Measurements from ENCODE around the gene WARS2.
A peak's percentile ranks its signal among the peaks of the same experiment; 100 is the strongest.

Gene WARS2

GRCh38 chr1:118993700-118994026 is 146.8 kb downstream of the WARS2 start:
- H3K27me3 Mint-ChIP-seq (ENCODE audit: low read depth) = peaks cover 97% of the 10 kb centered on the region
- TF ChIP-seq, protein P1, sequence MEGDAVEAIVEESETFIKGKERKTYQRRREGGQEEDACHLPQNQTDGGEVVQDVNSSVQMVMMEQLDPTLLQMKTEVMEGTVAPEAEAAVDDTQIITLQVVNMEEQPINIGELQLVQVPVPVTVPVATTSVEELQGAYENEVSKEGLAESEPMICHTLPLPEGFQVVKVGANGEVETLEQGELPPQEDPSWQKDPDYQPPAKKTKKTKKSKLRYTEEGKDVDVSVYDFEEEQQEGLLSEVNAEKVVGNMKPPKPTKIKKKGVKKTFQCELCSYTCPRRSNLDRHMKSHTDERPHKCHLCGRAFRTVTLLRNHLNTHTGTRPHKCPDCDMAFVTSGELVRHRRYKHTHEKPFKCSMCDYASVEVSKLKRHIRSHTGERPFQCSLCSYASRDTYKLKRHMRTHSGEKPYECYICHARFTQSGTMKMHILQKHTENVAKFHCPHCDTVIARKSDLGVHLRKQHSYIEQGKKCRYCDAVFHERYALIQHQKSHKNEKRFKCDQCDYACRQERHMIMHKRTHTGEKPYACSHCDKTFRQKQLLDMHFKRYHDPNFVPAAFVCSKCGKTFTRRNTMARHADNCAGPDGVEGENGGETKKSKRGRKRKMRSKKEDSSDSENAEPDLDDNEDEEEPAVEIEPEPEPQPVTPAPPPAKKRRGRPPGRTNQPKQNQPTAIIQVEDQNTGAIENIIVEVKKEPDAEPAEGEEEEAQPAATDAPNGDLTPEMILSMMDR (IDR thresholded peaks at IDR 0.05; ENCODE audit: unreplicated experiment in 3 of 3) = no peak
- H3K9me3 Mint-ChIP-seq = no peaks in the 10 kb centered on the region
- H3K27ac Mint-ChIP-seq = no peak overlapping the region
- H3K36me3 Mint-ChIP-seq (ENCODE audit: low read depth) = no peaks in the 10 kb centered on the region
- H3K4me1 Mint-ChIP-seq = peaks cover 33% of the 10 kb centered on the region
- peak overlapping the region; percentile 18 to 46 (median 43) for H3K4me3 Mint-ChIP-seq

DNA sequence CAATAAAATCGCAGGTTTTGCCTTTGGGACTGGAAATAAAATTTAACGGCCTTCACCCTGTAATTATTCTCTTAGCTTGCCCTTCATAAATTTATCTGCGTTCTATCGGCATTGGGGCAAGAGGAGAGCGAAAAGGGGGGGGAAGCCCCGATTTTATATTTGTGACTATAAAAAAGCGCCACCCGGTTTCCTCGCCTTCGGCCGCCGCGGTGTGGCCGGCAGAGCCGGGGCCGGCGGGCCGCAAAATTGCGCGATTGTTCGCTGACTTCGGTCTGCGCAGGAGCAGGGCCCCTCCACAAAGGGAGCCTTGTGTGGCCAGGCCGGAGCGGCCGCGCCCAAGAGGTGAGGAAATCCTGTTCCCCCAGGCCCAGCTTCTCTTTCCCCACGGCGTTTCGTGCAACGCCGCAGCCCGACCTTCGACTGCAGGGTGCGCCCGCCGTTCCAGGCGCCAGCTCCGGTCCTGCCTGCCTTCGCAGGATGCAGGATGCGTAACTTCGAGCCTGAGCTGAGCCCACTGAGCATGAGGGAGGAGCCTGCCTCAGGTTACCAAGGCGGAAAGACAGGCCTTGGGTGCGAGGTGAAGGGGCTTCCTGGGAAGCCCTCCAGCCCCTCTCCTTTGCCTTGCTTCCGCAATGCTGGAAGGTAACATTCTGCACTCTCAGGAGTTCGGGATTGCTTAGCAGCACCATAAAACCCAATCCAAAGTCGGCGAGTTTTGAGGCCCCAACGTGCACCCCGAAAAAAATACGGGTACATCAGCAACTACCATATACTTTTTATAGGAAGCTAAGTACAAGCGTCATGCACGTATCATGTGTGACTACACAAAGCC is 147.4 kb downstream of the WARS2 start:
- peak overlapping the region in 1 of 3 experiments; percentile 56 for H3K4me3 Mint-ChIP-seq
- TF ChIP-seq, protein P1 (IDR thresholded peaks at IDR 0.05; ENCODE audit: unreplicated experiment in 3 of 3) = no peak
- no peaks in the 10 kb centered on the region for H3K9me3 Mint-ChIP-seq
- H3K36me3 Mint-ChIP-seq (ENCODE audit: low read depth) = no peaks in the 10 kb centered on the region
- H3K27me3 Mint-ChIP-seq (ENCODE audit: low read depth) = peaks cover 97% of the 10 kb centered on the region
- no peak overlapping the region for H3K27ac Mint-ChIP-seq
- H3K4me1 Mint-ChIP-seq = peaks cover 33% of the 10 kb centered on the region

- H3K27ac Mint-ChIP-seq = peak overlapping the region in 1 of 3 experiments; percentile 41
- peak overlapping the region in 2 of 3 experiments; percentile 46 to 48 for H3K4me3 Mint-ChIP-seq
- no peaks in the 10 kb centered on the region for H3K9me3 Mint-ChIP-seq
- TF ChIP-seq, protein P1 (IDR thresholded peaks at IDR 0.05; ENCODE audit: unreplicated experiment in 3 of 3) = no peak
- no peaks in the 10 kb centered on the region for H3K36me3 Mint-ChIP-seq (ENCODE audit: low read depth)
- peaks cover 98% of the 10 kb centered on the region for H3K27me3 Mint-ChIP-seq (ENCODE audit: low read depth)
- H3K4me1 Mint-ChIP-seq = peaks cover 32% of the 10 kb centered on the region
Measured at GRCh38 chr1:118992237-118992825, 148.1 kb downstream of the WARS2 start.

DNA sequence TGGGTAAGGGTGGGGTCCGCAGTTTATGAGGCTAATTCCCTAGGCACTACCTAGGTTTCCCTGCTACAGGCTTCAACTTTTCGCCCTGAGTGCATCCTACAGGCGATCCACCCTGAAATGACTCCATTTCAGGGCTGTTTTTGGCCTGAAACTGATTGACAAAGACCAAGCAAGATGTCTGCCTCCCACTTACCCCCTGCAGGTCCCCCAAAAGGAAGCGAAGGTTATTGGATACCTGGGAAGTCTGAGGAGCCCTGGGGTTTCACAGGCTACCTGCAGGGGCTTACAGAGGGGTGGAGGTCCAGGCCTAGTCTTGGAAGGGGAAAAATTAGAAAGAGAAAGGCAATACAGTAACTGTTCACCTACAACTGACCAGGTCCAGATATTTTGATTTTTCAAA is 149.0 kb downstream of the WARS2 start:
- no peaks in the 10 kb centered on the region for H3K36me3 Mint-ChIP-seq (ENCODE audit: low read depth)
- TF ChIP-seq, protein P1 (IDR thresholded peaks at IDR 0.05; ENCODE audit: unreplicated experiment in 3 of 3) = no peak
- H3K27ac Mint-ChIP-seq = no peak overlapping the region

DNA sequence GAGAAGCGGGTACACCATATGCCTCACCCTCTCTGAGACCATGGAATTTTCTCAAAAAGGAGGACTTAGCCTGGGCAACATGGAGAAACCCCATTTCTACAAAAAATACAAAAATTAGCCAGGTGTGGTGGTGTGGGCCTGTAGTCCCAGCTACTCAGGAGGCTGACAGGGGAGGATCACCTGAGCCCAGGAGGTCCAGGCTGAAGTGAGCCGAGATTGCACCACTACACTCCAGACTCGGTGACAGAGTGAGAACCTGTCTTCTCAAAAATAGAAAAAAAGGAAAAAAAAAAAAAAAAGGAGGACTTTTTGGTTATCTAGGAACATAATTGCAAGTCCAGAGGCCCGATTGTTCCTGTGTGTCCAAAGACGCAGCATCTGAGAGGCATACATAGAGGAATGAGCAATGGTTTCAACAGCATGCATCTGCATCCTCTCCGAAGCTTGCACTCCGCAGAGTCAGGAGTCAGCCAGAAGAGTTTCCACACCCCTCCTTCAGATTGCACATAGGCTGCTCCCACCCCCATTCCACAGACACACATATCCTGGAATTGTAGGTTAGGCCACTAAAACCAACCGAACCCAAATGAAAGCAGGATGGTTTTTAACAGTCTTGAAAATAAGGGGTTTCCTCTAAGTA is 149.8 kb downstream of the WARS2 start:
- Mint-ChIP-seq H3K9me3 (no peaks in the 10 kb centered on the region), H3K27me3 (ENCODE audit: low read depth) (peaks cover 99% of the 10 kb centered on the region), H3K36me3 (ENCODE audit: low read depth) (no peaks in the 10 kb centered on the region), H3K27ac (no peak overlapping the region), H3K4me1 (peaks cover 48% of the 10 kb centered on the region), H3K4me3 (peak overlapping the region in 1 of 3 experiments; percentile 33)
- TF ChIP-seq, protein P1 (IDR thresholded peaks at IDR 0.05; ENCODE audit: unreplicated experiment in 3 of 3) = no peak

More for the DNA sequence above, 149.0 kb downstream of the WARS2 start:
- no peak overlapping the region for H3K4me3 Mint-ChIP-seq
- peaks cover 99% of the 10 kb centered on the region for H3K27me3 Mint-ChIP-seq (ENCODE audit: low read depth)
- H3K4me1 Mint-ChIP-seq = peaks cover 40% of the 10 kb centered on the region
- H3K9me3 Mint-ChIP-seq = no peaks in the 10 kb centered on the region

Measured in nephron (organoid).